Spleen (tissue), 7 donors: ENCODE measurements around the gene FDXACB1.

Experiments
- POLR2A ChIP-seq, 3 donors: fragments of 450-650 bp; IDR thresholded peaks; one replicate each; pipeline ENCODE4 v1.5.1; 2017; ENCODE audit warnings: antibody characterized with exemption in 3 of 3, mild to moderate bottlenecking in 1 of 3
- POLR2AphosphoS5 ChIP-seq, 3 donors: sonication (generic); formaldehyde crosslinking; IDR thresholded peaks; one replicate each; pipeline ENCODE4 v1.5.1; 2017; ENCODE audit warnings: antibody characterized with exemption in 3 of 3
- TF ChIP-seq, protein P1 (sequence below), 11 experiments: fragments of 200-600 bp in 7 of 11; fragments of 450-650 bp in 4 of 11; sonication (generic) in 4 of 11; IDR thresholded peaks in 8 of 11; conservative IDR thresholded peaks in 3 of 11; 1 replicate in 7 of 11; 2 replicates in 4 of 11; pipeline versions ENCODE4 v1.4.0 to v1.8.0; 2016 to 2021; ENCODE audit warnings: antibody characterized with exemption in 11 of 11, inconsistent platforms in 4 of 11, mild to moderate bottlenecking in 1 of 11
- donor health status: DM: no; HTN: no; CAD: no; lungs with moderate emphysema.
- donor health status: DM: no; HTN: no; CAD: no.
- donor health status: DM: no; HTN: no; CAD: no.

DNA sequence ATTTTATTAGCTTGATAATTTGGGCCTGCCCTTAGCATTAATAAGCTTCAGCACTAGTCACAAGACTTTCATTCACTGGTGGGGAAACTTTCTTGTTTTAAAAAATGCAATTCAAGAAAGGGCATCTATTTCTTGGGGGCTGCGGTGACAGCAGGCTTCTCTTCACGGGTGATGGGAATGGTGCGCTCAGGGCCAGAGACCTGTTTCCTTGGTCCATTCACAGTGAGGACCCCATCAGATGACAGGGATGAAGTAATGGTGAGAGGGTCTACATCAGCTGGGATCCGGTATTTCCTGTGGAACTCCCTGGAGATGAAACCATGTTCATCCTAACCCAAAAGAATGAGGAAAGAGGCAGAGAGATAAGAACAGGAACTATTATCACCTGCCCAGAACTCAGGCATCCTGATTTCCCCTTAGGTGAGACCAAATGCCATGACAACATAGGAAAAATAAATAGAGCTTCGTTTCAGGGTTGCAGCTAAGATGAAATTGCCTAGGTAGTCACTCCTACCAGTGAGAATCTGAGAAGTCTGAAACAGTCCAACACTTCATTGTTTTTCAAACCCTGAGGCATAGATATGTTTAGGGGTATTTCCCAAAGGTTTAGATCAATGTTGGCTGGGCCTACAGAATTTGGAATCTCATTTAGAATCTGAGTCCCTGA, 29.8 kb upstream of the FDXACB1 start:
- TF ChIP-seq POLR2A (IDR thresholded peaks at IDR 0.05), result no peak
- TF ChIP-seq, protein P1, sequence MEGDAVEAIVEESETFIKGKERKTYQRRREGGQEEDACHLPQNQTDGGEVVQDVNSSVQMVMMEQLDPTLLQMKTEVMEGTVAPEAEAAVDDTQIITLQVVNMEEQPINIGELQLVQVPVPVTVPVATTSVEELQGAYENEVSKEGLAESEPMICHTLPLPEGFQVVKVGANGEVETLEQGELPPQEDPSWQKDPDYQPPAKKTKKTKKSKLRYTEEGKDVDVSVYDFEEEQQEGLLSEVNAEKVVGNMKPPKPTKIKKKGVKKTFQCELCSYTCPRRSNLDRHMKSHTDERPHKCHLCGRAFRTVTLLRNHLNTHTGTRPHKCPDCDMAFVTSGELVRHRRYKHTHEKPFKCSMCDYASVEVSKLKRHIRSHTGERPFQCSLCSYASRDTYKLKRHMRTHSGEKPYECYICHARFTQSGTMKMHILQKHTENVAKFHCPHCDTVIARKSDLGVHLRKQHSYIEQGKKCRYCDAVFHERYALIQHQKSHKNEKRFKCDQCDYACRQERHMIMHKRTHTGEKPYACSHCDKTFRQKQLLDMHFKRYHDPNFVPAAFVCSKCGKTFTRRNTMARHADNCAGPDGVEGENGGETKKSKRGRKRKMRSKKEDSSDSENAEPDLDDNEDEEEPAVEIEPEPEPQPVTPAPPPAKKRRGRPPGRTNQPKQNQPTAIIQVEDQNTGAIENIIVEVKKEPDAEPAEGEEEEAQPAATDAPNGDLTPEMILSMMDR (IDR thresholded peaks at IDR 0.05 in 8 of 11, conservative IDR thresholded peaks at IDR 0.05 in 3 of 11), result no peak
- TF ChIP-seq POLR2AphosphoS5 (IDR thresholded peaks at IDR 0.05), result no peak
